ENCODE measurements around the gene NIPA2. TPM values are rescaled to one million over a fixed set of nuclear protein-coding genes. Genes with fewer than 3 reads are reported as not detected.

The NIPA2 gene
- total RNA-seq, 1 donor from 2014 or later = 35.1 TPM

- ATAC-seq = no peak
- no peak for DNase-seq (ENCODE audit: low spot score)
- intact Hi-C loops (cut with DNase I) = no loop called here
These were observed 78.3 kb downstream of the NIPA2 start for GRCh38 chr15:22916606-22917350.

GRCh38 chr15:22917556-22917955 is 79.1 kb downstream of the NIPA2 start:
- ATAC-seq (no peak), DNase-seq (ENCODE audit: low spot score) (no peak)
- intact Hi-C loops (cut with DNase I) = no loop called here

Other genes starting within 250 kb of the NIPA2 start
- 12.4 TPM for gene NIPA1, start 52.0 kb upstream of the NIPA2 start, total RNA-seq
- 140 TPM for gene CYFIP1, start 141.7 kb downstream of the NIPA2 start, total RNA-seq
- gene TUBGCP5, start 200.9 kb downstream of the NIPA2 start, total RNA-seq = 23.5 TPM